Keratinocyte (primary cell): ENCODE measurements around the gene ISOC2. TPM values are rescaled to one million over a fixed set of nuclear protein-coding genes. Genes with fewer than 3 reads are reported as not detected.
A peak's percentile ranks its signal among the peaks of the same experiment; 100 is the strongest.

ENCODE experiments used
- DNase-seq: peaks from one replicate; pipeline ENCODE4 v3.0.0-alpha.2; 2011; ENCODE audit warnings: low read depth, missing footprints, low spot score
- FAIRE-seq: peaks from 2 replicates; lab custom pipeline; 2011; peaks lifted over from hg19 to GRCh38; lab: Jason Lieb, UNC
- H2AFZ ChIP-seq: 2 replicates; pipeline ENCODE4 v1.6.0; 2012; ENCODE audit warnings: low read length, control low read depth, inconsistent platforms; ENCODE audit not compliant: control insufficient read depth
- H3K27ac ChIP-seq: 2 replicates; pipeline ENCODE4 v1.5.1; 2011; ENCODE audit warnings: low read length; ENCODE audit not compliant: control insufficient read depth, insufficient read depth
- H3K27me3 ChIP-seq: 3 replicates; pipeline ENCODE4 v1.6.0; 2011; ENCODE audit warnings: low read length; ENCODE audit not compliant: control insufficient read depth, insufficient read depth; ENCODE audit errors: extremely low read depth
- H3K36me3 ChIP-seq, 2 experiments: 2 replicates in 1 of 2; 3 replicates in 1 of 2; pipeline ENCODE4 v1.5.1; 2011; ENCODE audit warnings: low read length in 2 of 2, mild to moderate bottlenecking in 1 of 2; ENCODE audit not compliant: control insufficient read depth in 2 of 2, insufficient read depth in 2 of 2; ENCODE audit errors: extremely low read depth in 1 of 2
- H3K4me1 ChIP-seq: 3 replicates; pipeline ENCODE4 v1.5.1; 2011; ENCODE audit warnings: low read length; ENCODE audit not compliant: control insufficient read depth, insufficient read depth; ENCODE audit errors: extremely low read depth
- H3K4me2 ChIP-seq: 3 replicates; pipeline ENCODE4 v1.6.0; 2011; ENCODE audit warnings: low read depth, low read length; ENCODE audit not compliant: control insufficient read depth, insufficient read depth; ENCODE audit errors: extremely low read depth
- H3K4me3 ChIP-seq, 3 experiments: fragments of 200-600 bp in 1 of 3; sonication (generic) in 1 of 3; 2 replicates in 2 of 3; 3 replicates in 1 of 3; pipeline ENCODE4 v1.5.1; 2011 to 2016; ENCODE audit warnings: low read length in 3 of 3, mild to moderate bottlenecking in 3 of 3, control low read depth in 2 of 3, inconsistent platforms in 1 of 3, low read depth in 1 of 3, mixed read lengths in 1 of 3, mixed run types in 1 of 3, moderate library complexity in 1 of 3; ENCODE audit not compliant: control insufficient read depth in 2 of 3, insufficient read depth in 2 of 3; ENCODE audit errors: extremely low read depth in 1 of 3
- H3K79me2 ChIP-seq: 2 replicates; pipeline ENCODE4 v1.6.0; 2012; ENCODE audit warnings: low read length; ENCODE audit not compliant: control insufficient read depth, insufficient read depth
- H3K9ac ChIP-seq: 3 replicates; pipeline ENCODE4 v1.6.0; 2011; ENCODE audit warnings: low read length; ENCODE audit not compliant: control insufficient read depth, insufficient read depth; ENCODE audit errors: extremely low read depth
- H3K9me1 ChIP-seq: 3 replicates; pipeline ENCODE4 v1.6.0; 2011; ENCODE audit warnings: low read length; ENCODE audit not compliant: control insufficient read depth, insufficient read depth; ENCODE audit errors: extremely low read depth
- H3K9me3 ChIP-seq: 2 replicates; pipeline ENCODE4 v1.5.1; 2012; ENCODE audit warnings: low read depth, low read length; ENCODE audit not compliant: control insufficient read depth
- H4K20me1 ChIP-seq: 3 replicates; pipeline ENCODE4 v1.6.0; 2011; ENCODE audit warnings: low read length; ENCODE audit not compliant: control insufficient read depth, insufficient read depth; ENCODE audit errors: extremely low read depth
- CTCF ChIP-seq, 3 experiments: IDR thresholded peaks in 1 of 3; conservative IDR thresholded peaks in 1 of 3; optimal IDR thresholded peaks in 1 of 3; 2 replicates in 2 of 3; 3 replicates in 1 of 3; pipeline versions ENCODE3 to v1.5.1; 2011; ENCODE audit warnings: low read length in 3 of 3, mild to moderate bottlenecking in 3 of 3, moderate library complexity in 2 of 3, control low read depth in 1 of 3, inconsistent platforms in 1 of 3; ENCODE audit not compliant: insufficient read depth in 2 of 3; ENCODE audit errors: extremely low read depth in 1 of 3
- EZH2 ChIP-seq: IDR thresholded peaks from one replicate; pipeline ENCODE4 v1.6.1; 2012; ENCODE audit warnings: inconsistent platforms, mild to moderate bottlenecking, low read length, moderate library complexity
- dilution Hi-C: fragments of 300-500 bp; cut with MboI; formaldehyde crosslinking; loops from one replicate; pipeline ENCODE4 v1.7.0; 2020; ENCODE audit warnings: low sequenced_read_pairs; ENCODE audit not compliant: extremely low pct_ligation_motif_present
- polyA plus RNA-seq, 5 experiments: library from polyadenylated mRNA; depleted of rRNA in 3 of 5; stranded (reverse) in 3 of 5; stranded (forward) in 1 of 5; unstranded in 1 of 5; fragments of >200 nt; gene quantifications; 1 replicate in 1 of 5; 2 replicates in 3 of 5; 3 replicates in 1 of 5; pipeline versions ENCODE4 v1.2.1 to v1.2.3, GENCODE V29; 2011 to 2012; ENCODE audit warnings: missing spikeins in 2 of 5, low read depth in 1 of 5, low replicate concordance in 1 of 5

ISOC2 gene
- polyA plus RNA-seq, 1 donor (not counting 4 experiments of a cell fraction or from before 2014, with no cell fraction given) = 24.5 TPM

- Histone ChIP-seq H3K27me3 (no peaks in the 10 kb centered on the region), H2AFZ (no peak overlapping the region), H4K20me1 (no peaks in the 10 kb centered on the region), H3K9me3 (no peaks in the 10 kb centered on the region), H3K4me2 (peak overlapping the region; percentile 96), H3K9me1 (no peaks in the 10 kb centered on the region), H3K9ac (no peak overlapping the region), H3K4me3 (peak overlapping the region in 2 of 3 experiments; percentile 84 to 85), H3K4me1 (peaks cover 9% of the 10 kb centered on the region), H3K27ac (no peak overlapping the region), H3K36me3 (peaks cover 0 to 3% of the 10 kb centered on the region in 2 experiments), H3K79me2 (no peaks in the 10 kb centered on the region)
- TF ChIP-seq EZH2 = no peak
- no peak for TF ChIP-seq CTCF (optimal IDR thresholded peaks at IDR 0.05 in 1 of 3, IDR thresholded peaks at IDR 0.05 in 1 of 3, conservative IDR thresholded peaks at IDR 0.05 in 1 of 3; ENCODE audit: extremely low read depth in 1 of 3, insufficient read depth in 2 of 3, low read length in 3 of 3)
- dilution Hi-C loops = no loop called here
- no peak for FAIRE-seq
- DNase-seq = no peak
Observed at GRCh38 chr19:55459950-55460657, 1.3 kb downstream of the ISOC2 start.

- no peak overlapping the region for H3K27ac ChIP-seq
- H3K79me2 ChIP-seq = no peaks in the 10 kb centered on the region
- no peak overlapping the region for H3K4me3 ChIP-seq
- H3K9ac ChIP-seq = no peak overlapping the region
- no peaks in the 10 kb centered on the region for H3K9me3 ChIP-seq
- H3K4me2 ChIP-seq = no peak overlapping the region
- no peaks in the 10 kb centered on the region for H4K20me1 ChIP-seq
- peaks cover 9% of the 10 kb centered on the region for H3K4me1 ChIP-seq
- TF ChIP-seq EZH2 (no peak), CTCF (optimal IDR thresholded peaks at IDR 0.05 in 1 of 3, IDR thresholded peaks at IDR 0.05 in 1 of 3, conservative IDR thresholded peaks at IDR 0.05 in 1 of 3; ENCODE audit: extremely low read depth in 1 of 3, insufficient read depth in 2 of 3, low read length in 3 of 3) (no peak)
- peaks cover 0 to 3% of the 10 kb centered on the region in 2 experiments for H3K36me3 ChIP-seq
- no peaks in the 10 kb centered on the region for H3K9me1 ChIP-seq
- H2AFZ ChIP-seq = no peak overlapping the region
- dilution Hi-C loops = no loop called here
- H3K27me3 ChIP-seq = no peaks in the 10 kb centered on the region
- no peak for DNase-seq
- no peak for FAIRE-seq
Observed at GRCh38 chr19:55459551-55459949, 1.9 kb downstream of the ISOC2 start.
